H1 (cell line): ENCODE measurements around the gene ZNF672. TPM values are rescaled to one million over a fixed set of nuclear protein-coding genes. Genes with fewer than 3 reads are reported as not detected.

Source experiments
- CTCF ChIA-PET: fragments of 300-600 bp; sonication (Branson Sonifier 250); formaldehyde crosslinking; loops from one replicate; lab custom pipeline; 2021; ENCODE audit not compliant: partially characterized antibody; lab: Charles Lee
- POLR2A ChIA-PET: fragments of 300-600 bp; sonication (Branson Sonifier 250); formaldehyde crosslinking; loops from one replicate; lab custom pipeline; 2021; ENCODE audit warnings: inconsistent platforms; ENCODE audit not compliant: partially characterized antibody; lab: Charles Lee
- DNase-seq, 2 experiments: peaks; one replicate each; pipeline versions ENCODE4 v3.0.0 to v3.0.0-alpha.2; 2010 to 2022; ENCODE audit warnings: low spot score in 2 of 2, low read depth in 1 of 2, mixed read lengths in 1 of 2
- FAIRE-seq: peaks from 2 replicates; lab custom pipeline; 2011; peaks lifted over from hg19 to GRCh38; lab: Jason Lieb, UNC
- H2AFZ ChIP-seq: 2 replicates; pipeline ENCODE4 v1.8.1; 2012; ENCODE audit warnings: low read length, inconsistent platforms
- H2AK5ac ChIP-seq: 2 replicates; pipeline ENCODE4 v1.6.1; 2013; ENCODE audit warnings: low read depth, low read length
- H2BK120ac ChIP-seq: replicated peaks from 2 replicates; pipeline ENCODE3; 2013; ENCODE audit warnings: low read depth, low read length, inconsistent platforms
- H2BK12ac ChIP-seq: 2 replicates; pipeline ENCODE4 v1.6.1; 2013; ENCODE audit warnings: low read depth, low read length
- H2BK15ac ChIP-seq: 2 replicates; pipeline ENCODE4 v1.6.1; 2013; ENCODE audit warnings: low read length
- H2BK20ac ChIP-seq: 2 replicates; pipeline ENCODE4 v1.6.1; 2013; ENCODE audit warnings: low read length
- H2BK5ac ChIP-seq: 2 replicates; pipeline ENCODE4 v1.6.1; 2013; ENCODE audit warnings: low read depth, low read length
- H3K14ac ChIP-seq: 2 replicates; pipeline ENCODE4 v1.6.1; 2013; ENCODE audit warnings: inconsistent platforms; ENCODE audit not compliant: insufficient read length
- H3K18ac ChIP-seq: 2 replicates; pipeline ENCODE4 v1.6.1; 2013; ENCODE audit warnings: low read length; ENCODE audit errors: extremely low read depth
- H3K23ac ChIP-seq: 2 replicates; pipeline ENCODE4 v1.6.1; 2013; ENCODE audit warnings: inconsistent platforms; ENCODE audit not compliant: insufficient read length
- H3K23me2 ChIP-seq: 2 replicates; pipeline ENCODE4 v1.6.1; 2013; ENCODE audit warnings: low read depth, low read length
- H3K27ac ChIP-seq: 2 replicates; pipeline ENCODE4 v1.6.1; 2011; ENCODE audit warnings: low read depth, low read length, inconsistent platforms
- H3K27me3 ChIP-seq, 4 experiments: replicated peaks in 1 of 4; 1 replicate in 1 of 4; 2 replicates in 3 of 4; pipeline versions ENCODE4 v1.6.1 to v1.8.1; 2011 to 2013; ENCODE audit warnings: low read length in 3 of 4, mild to moderate bottlenecking in 3 of 4, inconsistent platforms in 2 of 4, mixed read lengths in 2 of 4, moderate library complexity in 1 of 4; ENCODE audit not compliant: control insufficient read depth in 3 of 4, insufficient read depth in 3 of 4; ENCODE audit errors: extremely low read depth in 1 of 4
- H3K36me3 ChIP-seq, 4 experiments: 2 replicates each; pipeline versions ENCODE4 v1.6.1 to v1.8.1; 2011 to 2013; ENCODE audit warnings: mild to moderate bottlenecking in 4 of 4, low read length in 3 of 4, moderate library complexity in 2 of 4, control low read depth in 1 of 4, inconsistent platforms in 1 of 4; ENCODE audit not compliant: insufficient read depth in 4 of 4, control insufficient read depth in 2 of 4
- H3K4ac ChIP-seq: replicated peaks from 2 replicates; pipeline ENCODE3; 2013; ENCODE audit warnings: low read length, low read depth, mixed read lengths, inconsistent platforms; ENCODE audit not compliant: insufficient read length
- H3K4me1 ChIP-seq, 4 experiments: replicated peaks in 1 of 4; 1 replicate in 1 of 4; 2 replicates in 3 of 4; pipeline versions ENCODE4 v1.6.1 to v1.8.1; 2011 to 2013; ENCODE audit warnings: low read length in 3 of 4, inconsistent platforms in 2 of 4, mixed read lengths in 1 of 4; ENCODE audit not compliant: insufficient read depth in 4 of 4, control insufficient read depth in 3 of 4
- H3K4me2 ChIP-seq, 2 experiments: 2 replicates each; pipeline versions ENCODE4 v1.6.1 to v1.8.1; 2011 to 2013; ENCODE audit warnings: low read depth in 2 of 2, low read length in 2 of 2, control low read depth in 1 of 2, inconsistent platforms in 1 of 2, mild to moderate bottlenecking in 1 of 2; ENCODE audit not compliant: insufficient read depth in 1 of 2
- H3K4me3 ChIP-seq, 4 experiments: fragments of 200-600, 300-600 bp in 1 of 4; sonication (generic), shearing (Covaris generic), sonication (Bioruptor Twin) in 1 of 4; 2 replicates each; pipeline versions ENCODE4 v1.5.1 to v1.8.1; 2011 to 2016; ENCODE audit warnings: low read length in 4 of 4, low read depth in 3 of 4, control low read depth in 2 of 4, inconsistent platforms in 2 of 4, mild to moderate bottlenecking in 2 of 4, mixed read lengths in 1 of 4, moderate library complexity in 1 of 4; ENCODE audit not compliant: insufficient read depth in 2 of 4; ENCODE audit errors: extremely low read depth in 1 of 4
- H3K56ac ChIP-seq: replicated peaks from 2 replicates; pipeline ENCODE3; 2013; ENCODE audit warnings: low read depth, mild to moderate bottlenecking, mixed read lengths, low read length, inconsistent platforms; ENCODE audit not compliant: insufficient read length
- H3K79me1 ChIP-seq: 2 replicates; pipeline ENCODE4 v1.6.1; 2013; ENCODE audit warnings: low read depth, low read length, control low read depth
- H3K79me2 ChIP-seq, 2 experiments: 2 replicates each; pipeline versions ENCODE4 v1.6.1 to v1.8.1; 2012 to 2013; ENCODE audit warnings: low read length in 2 of 2, mild to moderate bottlenecking in 2 of 2, inconsistent platforms in 1 of 2; ENCODE audit not compliant: insufficient read depth in 2 of 2, control insufficient read depth in 1 of 2
- H3K9ac ChIP-seq, 4 experiments: replicated peaks in 1 of 4; 1 replicate in 1 of 4; 2 replicates in 3 of 4; pipeline versions ENCODE4 v1.6.1 to v1.8.1; 2011 to 2013; ENCODE audit warnings: low read depth in 3 of 4, low read length in 3 of 4, control low read depth in 2 of 4, mild to moderate bottlenecking in 2 of 4, moderate library complexity in 2 of 4, inconsistent platforms in 1 of 4; ENCODE audit errors: extremely low read depth in 1 of 4
- H3K9me3 ChIP-seq, 2 experiments: 2 replicates each; pipeline versions ENCODE4 v1.6.1 to v1.8.1; 2012 to 2013; ENCODE audit warnings: mild to moderate bottlenecking in 2 of 2, moderate library complexity in 2 of 2, control low read depth in 1 of 2, inconsistent platforms in 1 of 2, low read depth in 1 of 2, low read length in 1 of 2, mixed read lengths in 1 of 2; ENCODE audit not compliant: insufficient read depth in 2 of 2
- H4K20me1 ChIP-seq, 2 experiments: replicated peaks in 1 of 2; 2 replicates each; pipeline versions ENCODE3 to v1.8.1; 2011 to 2013; ENCODE audit warnings: inconsistent platforms in 2 of 2, low read length in 2 of 2, mild to moderate bottlenecking in 1 of 2; ENCODE audit not compliant: insufficient read depth in 2 of 2, control insufficient read depth in 1 of 2
- H4K5ac ChIP-seq: 2 replicates; pipeline ENCODE4 v1.6.1; 2013; ENCODE audit warnings: low read length, low read depth, mixed read lengths, inconsistent platforms; ENCODE audit not compliant: insufficient read length
- H4K8ac ChIP-seq: 2 replicates; pipeline ENCODE4 v1.8.0; 2013; ENCODE audit warnings: mild to moderate bottlenecking, moderate library complexity, low read length, inconsistent platforms; ENCODE audit not compliant: insufficient read depth; ENCODE audit errors: extremely low read depth
- H4K91ac ChIP-seq: replicated peaks from 2 replicates; pipeline ENCODE3; 2013; ENCODE audit warnings: low read length, mixed read lengths, inconsistent platforms; ENCODE audit not compliant: insufficient read length
- ASH2L ChIP-seq: fragments of 200-600, 300-600 bp; sonication (generic); IDR thresholded peaks from one replicate; pipeline ENCODE4 v1.7.1; 2017; ENCODE audit warnings: low read length
- GABPA ChIP-seq: IDR thresholded peaks from 2 replicates; pipeline ENCODE4 v1.6.1; 2011; ENCODE audit warnings: mild to moderate bottlenecking, low read length, moderate library complexity, borderline replicate concordance; ENCODE audit not compliant: insufficient read depth
- PHF8 ChIP-seq: fragments of 200-600 bp; sonication (generic); conservative IDR thresholded peaks from 2 replicates; pipeline ENCODE4 v1.7.1; 2012; ENCODE audit warnings: low read depth, mild to moderate bottlenecking, inconsistent platforms, low read length, moderate library complexity
- SP2 ChIP-seq: IDR thresholded peaks from 2 replicates; pipeline ENCODE4 v1.6.1; 2012; ENCODE audit warnings: mild to moderate bottlenecking, low read length, inconsistent platforms
- YY1 ChIP-seq: IDR thresholded peaks from 2 replicates; pipeline ENCODE4 v1.6.1; 2011; ENCODE audit warnings: low read depth, mild to moderate bottlenecking, low read length
- WGBS, 2 experiments: shearing (Covaris generic) in 1 of 2; methylation state at CpG; one replicate each; pipeline versions ENCODE4 v1.1.6 to v1.1.7; 2013 to 2015; ENCODE audit warnings: low lambda C conversion rate in 2 of 2, mixed read lengths in 2 of 2, inconsistent platforms in 1 of 2, low coverage in 1 of 2, missing lambda C conversion rate in 1 of 2; ENCODE audit not compliant: insufficient replicate concordance in 2 of 2, insufficient coverage in 1 of 2, insufficient read length in 1 of 2; ENCODE audit errors: extremely low coverage in 1 of 2, missing lambda C conversion rate in 1 of 2; 5-methylcytosine and 5-hydroxymethylcytosine counted together
- polyA plus RNA-seq, 7 experiments: library from polyadenylated mRNA; depleted of rRNA in 3 of 7; stranded (reverse) in 5 of 7; unstranded in 2 of 7; fragments of >200 nt in 5 of 7; fragments of 200-250 nt in 2 of 7; gene quantifications; 1 replicate in 5 of 7; 2 replicates in 1 of 7; 4 replicates in 1 of 7; pipeline versions ENCODE4 v1.2.1 to v1.2.3, GENCODE V29; 2011 to 2013; ENCODE audit warnings: missing spikeins in 2 of 7, mixed read lengths in 2 of 7
- total RNA-seq: library from RNA; stranded (reverse); fragmentation: NEBNext Ultra II Directional; extraction: Animal tissue kit (Norgen Biotek cat#: 25700); gene quantifications from 2 replicates; pipeline ENCODE4 v1.2.1, GENCODE V29; 2021

Gene ZNF672
- total and polyA plus RNA-seq, 2 of the 8 experiments (the other 6 are each of a cell fraction or from before 2014, with no cell fraction given) = 30.7 to 40.4 TPM

DNA sequence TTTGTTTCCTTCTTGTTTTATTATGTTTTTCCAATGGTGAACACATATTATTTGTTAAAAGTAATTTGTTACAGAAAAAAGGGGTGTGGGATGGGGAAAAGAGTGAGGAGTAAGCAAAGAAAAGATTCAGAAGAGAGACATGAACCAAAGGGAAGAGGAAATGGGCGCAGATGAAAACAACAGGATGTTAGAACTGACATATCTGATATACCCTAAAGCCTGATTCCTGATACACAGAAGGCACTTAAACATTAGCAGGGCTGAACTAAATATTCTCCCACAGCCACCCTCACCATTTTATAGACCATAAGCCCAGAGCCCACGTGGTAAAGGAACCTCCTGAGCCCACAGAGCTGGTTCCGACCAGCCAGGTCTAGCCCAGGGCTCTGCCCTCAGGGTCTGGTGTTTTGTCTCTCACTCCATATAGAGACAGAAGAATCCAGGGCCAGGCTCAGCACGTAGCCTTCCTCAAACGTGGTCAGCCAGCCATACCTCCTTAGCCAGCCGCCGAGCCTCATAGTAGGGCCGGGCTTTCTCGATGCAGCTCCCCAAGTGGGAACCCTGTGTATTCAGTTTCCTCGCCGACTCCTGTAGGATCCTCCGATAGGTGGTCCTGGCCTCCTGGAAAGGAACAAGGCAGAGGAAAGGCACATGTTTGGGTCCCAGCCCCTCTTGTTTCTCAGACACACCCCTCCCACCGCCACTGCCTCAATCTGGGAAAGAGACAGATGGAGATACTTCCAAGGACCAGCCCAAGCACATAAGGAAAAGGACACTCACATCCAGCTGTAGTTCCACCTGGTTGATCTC is 21.8 kb upstream of the ZNF672 start:
- Histone ChIP-seq H3K56ac (no peak overlapping the region), H3K27me3 (no peaks in the 10 kb centered on the region), H2BK15ac (no peak overlapping the region), H2BK20ac (no peak overlapping the region), H3K23ac (no peak overlapping the region), H3K18ac (no peak overlapping the region), H2AK5ac (no peak overlapping the region), H2BK12ac (no peak overlapping the region), H2AFZ (no peak overlapping the region), H4K91ac (no peak overlapping the region), H4K5ac (no peak overlapping the region), H3K79me1 (peaks cover 12% of the 10 kb centered on the region; the same call in 1 of the 2 replicates), H2BK5ac (no peak overlapping the region), H3K23me2 (no peaks in the 10 kb centered on the region), H3K4me1 (peaks cover 0 to 5% (median 2%) of the 10 kb centered on the region in 4 experiments; a peak in 4 of 7 replicates), H4K8ac (no peak overlapping the region), H2BK120ac (no peak overlapping the region), H3K79me2 (peaks cover 0 to 26% of the 10 kb centered on the region in 2 experiments; a peak in 2 of 4 replicates), H3K14ac (no peak overlapping the region), H3K9me3 (no peaks in the 10 kb centered on the region), H3K9ac (no peak overlapping the region), H3K27ac (no peak overlapping the region), H3K36me3 (peaks cover 13 to 36% (median 24%) of the 10 kb centered on the region in 4 experiments), H3K4me2 (no peak overlapping the region), H3K4me3 (no peak overlapping the region), H3K4ac (no peak overlapping the region), H4K20me1 (peaks cover 0 to 7% of the 10 kb centered on the region in 2 experiments)
- POLR2A ChIA-PET = interaction anchor here (0.9 kb wide), 1 partner anchor 9 kb away, joined by 4 read pairs; no protein-coding TSS in a partner anchor
- WGBS, 2 experiments = 94% methylated on average over 13 of the region's 13 CpGs; no CpG with 5 or more reads in 1 of the 2 experiments
- CTCF ChIA-PET = interaction anchor here (1.0 to 1.4 kb wide), 2 partner anchors 9 to 10 kb away, joined by 3 to 4 read pairs; no protein-coding TSS in a partner anchor
- DNase-seq (no peak), FAIRE-seq (no peak)
- no peak for TF ChIP-seq ASH2L
- TF ChIP-seq SP2 = no peak
- TF ChIP-seq YY1 = no peak
- no peak for TF ChIP-seq GABPA
- TF ChIP-seq PHF8 = no peak
